IMR-90 (cell line): Measurements from ENCODE around the gene CHRNB1. TPM values are rescaled to one million over a fixed set of nuclear protein-coding genes. Genes with fewer than 3 reads are reported as not detected.
A peak's percentile ranks its signal among the peaks of the same experiment; 100 is the strongest.

Experiments used
- CTCF ChIP-seq: conservative IDR thresholded peaks from 2 replicates; pipeline ENCODE4 v1.5.1; 2012; ENCODE audit warnings: mild to moderate bottlenecking, low read depth, low read length, improper control_type of control experiment
- ELK1 ChIP-seq: fragments of 150-350 bp; IDR thresholded peaks from 2 replicates; pipeline ENCODE4 v1.6.1; 2016; ENCODE audit warnings: low read depth, mild to moderate bottlenecking, low read length, moderate library complexity, borderline replicate concordance
- SMC3 ChIP-seq: fragments of 150-350 bp; IDR thresholded peaks from 2 replicates; pipeline ENCODE4 v1.6.1; 2016; ENCODE audit warnings: low read depth, mild to moderate bottlenecking, antibody characterized with exemption, low read length, moderate library complexity
- polyA plus RNA-seq, 3 experiments: library from polyadenylated mRNA; depleted of rRNA; stranded (reverse); fragments of >200 nt; gene quantifications; 2 replicates each; pipeline ENCODE4 v1.2.3, GENCODE V29; 2012; ENCODE audit warnings: low replicate concordance in 1 of 3
- total RNA-seq: library from RNA; depleted of rRNA; stranded (reverse); fragments of >200 nt; gene quantifications from 2 replicates; pipeline ENCODE4 v1.2.3, GENCODE V29; 2012

The CHRNB1 gene
- total and polyA plus RNA-seq, 2 of the 4 experiments (the other 2 are of a cell fraction) = 4.3 to 6.0 TPM

- TF ChIP-seq ELK1 (no peak), CTCF (peak; percentile 27; the same call in 1 of the 2 replicates), SMC3 (no peak)
These were observed 40.1 kb downstream of the CHRNB1 start (continued) for GRCh38 chr17:7484919-7485377.
